GM18508 (cell line): Measurements from ENCODE around the gene MYOG.

ENCODE experiments used
- ATAC-seq: cut with Tn5 transposase; IDR thresholded peaks from one replicate; pipeline ENCODE4 v1.9.1; 2021; ENCODE audit warnings: moderate number of reproducible peaks; ENCODE audit not compliant: insufficient read depth, unreplicated experiment

The MYOG gene

GRCh38 chr1:203049077-203049476, 36.7 kb downstream of the MYOG start:
- ATAC-seq = no peak

- ATAC-seq = no peak
Observed at GRCh38 chr1:203048555-203049051, 37.2 kb downstream of the MYOG start.

GRCh38 chr1:203048086-203048485, 37.7 kb downstream of the MYOG start:
- ATAC-seq = no peak

GRCh38 chr1:203046984-203047630, 38.7 kb downstream of the MYOG start:
- ATAC-seq = no peak

GRCh38 chr1:203045821-203046594, 39.8 kb downstream of the MYOG start:
- no peak for ATAC-seq

GRCh38 chr1:203045336-203045735, 40.5 kb downstream of the MYOG start:
- no peak for ATAC-seq

- ATAC-seq = no peak
Observed at GRCh38 chr1:203044546-203045250, 41.1 kb downstream of the MYOG start.

- ATAC-seq = no peak
Observed at GRCh38 chr1:203043830-203044545, 41.8 kb downstream of the MYOG start.

- no peak for ATAC-seq
Observed at GRCh38 chr1:203041351-203041932, 44.4 kb downstream of the MYOG start.

GRCh38 chr1:203040513-203041275, 45.1 kb downstream of the MYOG start:
- ATAC-seq = no peak

GRCh38 chr1:203039609-203040512, 46.0 kb downstream of the MYOG start:
- no peak for ATAC-seq

- no peak for ATAC-seq
Observed at GRCh38 chr1:203038891-203039608, 46.8 kb downstream of the MYOG start.

GRCh38 chr1:203038217-203038741, 47.5 kb downstream of the MYOG start:
- ATAC-seq = no peak

- ATAC-seq = no peak
Observed at GRCh38 chr1:203037509-203038190, 48.2 kb downstream of the MYOG start.

GRCh38 chr1:203036537-203036936, 49.3 kb downstream of the MYOG start:
- ATAC-seq = no peak

- no peak for ATAC-seq
Observed at GRCh38 chr1:203036135-203036534, 49.7 kb downstream of the MYOG start.
